ENCODE results near the gene SDK2. TPM values are rescaled to one million over a fixed set of nuclear protein-coding genes. Genes with fewer than 3 reads are reported as not detected.

SDK2 gene
- total RNA-seq, 1 experiment from 2014 or later: 0.67 TPM

DNA sequence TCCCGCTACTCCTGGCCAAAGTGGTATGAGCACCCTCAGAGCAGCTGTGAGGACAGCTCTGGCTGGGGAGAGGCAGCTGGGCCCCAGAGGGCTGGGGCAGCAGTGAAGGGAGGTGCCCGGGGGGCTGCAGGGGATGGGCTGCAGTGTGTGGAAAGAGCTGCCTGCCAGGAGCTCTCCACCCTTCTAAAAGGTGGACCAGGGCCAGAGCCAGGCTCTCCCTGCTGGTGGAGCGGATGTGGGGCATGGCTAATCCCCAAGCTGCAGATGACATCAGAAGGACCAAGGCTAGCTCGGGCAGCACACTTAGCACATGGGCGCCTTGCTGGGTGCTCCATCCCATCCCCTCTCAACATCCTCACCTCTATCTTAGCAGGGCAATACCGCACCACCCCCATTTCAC lies 103.1 kb downstream of the SDK2 start:
- Histone ChIP-seq H3K9me3 (ENCODE audit: low read depth, low read length, poor library complexity, severe bottlenecking) (no peaks in the 10 kb centered on the region), H3K27ac (ENCODE audit: low read depth, low read length, poor library complexity, severe bottlenecking) (no peak overlapping the region), H3K27me3 (replicated peaks; ENCODE audit: insufficient read depth, low read depth, low read length, poor library complexity) (no peaks in the 10 kb centered on the region), H3K4me3 (ENCODE audit: low read depth, low read length, poor library complexity, severe bottlenecking) (no peak overlapping the region), H3K36me3 (ENCODE audit: insufficient read depth, low read length, poor library complexity, severe bottlenecking) (no peaks in the 10 kb centered on the region), H3K4me1 (ENCODE audit: insufficient read depth, low read length, poor library complexity, severe bottlenecking) (no peaks in the 10 kb centered on the region)
- DNase-seq (ENCODE audit: low spot score): no peak
- intact Hi-C loops (cut with micrococcal nuclease; ENCODE audit: unreplicated experiment): no loop called here
- TF ChIP-seq, protein P1, sequence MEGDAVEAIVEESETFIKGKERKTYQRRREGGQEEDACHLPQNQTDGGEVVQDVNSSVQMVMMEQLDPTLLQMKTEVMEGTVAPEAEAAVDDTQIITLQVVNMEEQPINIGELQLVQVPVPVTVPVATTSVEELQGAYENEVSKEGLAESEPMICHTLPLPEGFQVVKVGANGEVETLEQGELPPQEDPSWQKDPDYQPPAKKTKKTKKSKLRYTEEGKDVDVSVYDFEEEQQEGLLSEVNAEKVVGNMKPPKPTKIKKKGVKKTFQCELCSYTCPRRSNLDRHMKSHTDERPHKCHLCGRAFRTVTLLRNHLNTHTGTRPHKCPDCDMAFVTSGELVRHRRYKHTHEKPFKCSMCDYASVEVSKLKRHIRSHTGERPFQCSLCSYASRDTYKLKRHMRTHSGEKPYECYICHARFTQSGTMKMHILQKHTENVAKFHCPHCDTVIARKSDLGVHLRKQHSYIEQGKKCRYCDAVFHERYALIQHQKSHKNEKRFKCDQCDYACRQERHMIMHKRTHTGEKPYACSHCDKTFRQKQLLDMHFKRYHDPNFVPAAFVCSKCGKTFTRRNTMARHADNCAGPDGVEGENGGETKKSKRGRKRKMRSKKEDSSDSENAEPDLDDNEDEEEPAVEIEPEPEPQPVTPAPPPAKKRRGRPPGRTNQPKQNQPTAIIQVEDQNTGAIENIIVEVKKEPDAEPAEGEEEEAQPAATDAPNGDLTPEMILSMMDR (conservative IDR thresholded peaks at IDR 0.05; ENCODE audit: low read depth, low read length): no peak
- no peak for TF ChIP-seq EZH2 (IDR thresholded peaks at IDR 0.05; ENCODE audit: borderline replicate concordance, low read depth, low read length, poor library complexity, severe bottlenecking)
- BruUV-seq (replicated peaks): no TSS peak
- CTCF ChIA-PET: no interaction called here
- POLR2A ChIA-PET (ENCODE audit: low non-redundant PET): no interaction called here

DNA sequence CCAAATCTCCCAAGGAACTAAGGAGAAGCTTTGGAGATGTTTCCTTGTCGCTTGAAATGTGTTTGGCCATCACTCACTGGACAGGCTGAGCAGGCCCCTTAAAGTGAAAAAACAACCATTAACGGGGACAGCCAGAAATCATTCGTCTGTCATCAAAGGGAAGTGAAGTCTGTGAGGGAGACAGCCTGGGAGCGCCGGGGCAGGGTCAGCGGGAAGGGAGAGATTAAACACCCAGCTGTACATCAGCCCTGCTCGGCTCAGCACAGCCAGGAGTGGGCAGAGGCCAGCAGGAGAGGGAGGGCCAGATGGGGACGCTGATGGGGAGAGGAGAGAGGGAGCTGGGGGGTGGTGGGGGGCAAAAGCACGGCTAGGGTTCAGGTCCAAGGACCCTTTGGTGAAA lies 105.1 kb downstream of the SDK2 start:
- no peak overlapping the region for H3K4me3 ChIP-seq (ENCODE audit: low read depth, low read length, poor library complexity, severe bottlenecking)
- no peak overlapping the region for H3K27ac ChIP-seq (ENCODE audit: low read depth, low read length, poor library complexity, severe bottlenecking)
- intact Hi-C loops (cut with micrococcal nuclease; ENCODE audit: unreplicated experiment): no loop called here
- no peaks in the 10 kb centered on the region for H3K9me3 ChIP-seq (ENCODE audit: low read depth, low read length, poor library complexity, severe bottlenecking)
- H3K36me3 ChIP-seq (ENCODE audit: insufficient read depth, low read length, poor library complexity, severe bottlenecking): no peaks in the 10 kb centered on the region
- no peak for DNase-seq (ENCODE audit: low spot score)
- no peaks in the 10 kb centered on the region for H3K27me3 ChIP-seq (replicated peaks; ENCODE audit: insufficient read depth, low read depth, low read length, poor library complexity)
- no peaks in the 10 kb centered on the region for H3K4me1 ChIP-seq (ENCODE audit: insufficient read depth, low read length, poor library complexity, severe bottlenecking)
- BruUV-seq (replicated peaks): no TSS peak
- TF ChIP-seq, protein P1 (conservative IDR thresholded peaks at IDR 0.05; ENCODE audit: low read depth, low read length): no peak
- POLR2A ChIA-PET (ENCODE audit: low non-redundant PET): no interaction called here
- CTCF ChIA-PET: no interaction called here

DNA sequence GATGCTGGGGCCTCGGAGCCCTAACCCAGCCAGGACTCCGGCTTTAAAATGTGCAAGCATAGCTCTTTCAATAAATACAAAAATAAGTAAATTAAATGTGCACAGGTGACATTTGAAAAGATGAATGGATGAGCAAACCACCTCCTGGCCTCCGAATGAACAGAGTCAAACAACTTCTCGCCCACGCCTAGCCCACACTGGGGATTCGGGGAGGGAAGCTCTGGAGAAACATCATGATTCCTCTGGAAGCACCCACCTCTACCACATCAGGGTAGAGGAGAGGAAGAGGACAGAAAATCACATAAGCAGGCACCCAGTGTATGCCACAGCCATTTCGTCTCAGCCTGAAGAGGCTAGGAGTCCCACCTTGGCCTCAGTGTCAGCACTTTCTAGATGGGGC lies 105.8 kb downstream of the SDK2 start:
- H3K4me3 ChIP-seq (ENCODE audit: low read depth, low read length, poor library complexity, severe bottlenecking): no peak overlapping the region
- ChIA-PET CTCF (no interaction called here), POLR2A (ENCODE audit: low non-redundant PET) (no interaction called here)
- H3K4me1 ChIP-seq (ENCODE audit: insufficient read depth, low read length, poor library complexity, severe bottlenecking): no peaks in the 10 kb centered on the region
- H3K27me3 ChIP-seq (replicated peaks; ENCODE audit: insufficient read depth, low read depth, low read length, poor library complexity): no peaks in the 10 kb centered on the region
- TF ChIP-seq EZH2 (IDR thresholded peaks at IDR 0.05; ENCODE audit: borderline replicate concordance, low read depth, low read length, poor library complexity, severe bottlenecking): no peak
- TF ChIP-seq, protein P1 (conservative IDR thresholded peaks at IDR 0.05; ENCODE audit: low read depth, low read length): no peak
- intact Hi-C loops (cut with micrococcal nuclease; ENCODE audit: unreplicated experiment): no loop called here
- no peak for DNase-seq (ENCODE audit: low spot score)
- no peaks in the 10 kb centered on the region for H3K36me3 ChIP-seq (ENCODE audit: insufficient read depth, low read length, poor library complexity, severe bottlenecking)
- H3K9me3 ChIP-seq (ENCODE audit: low read depth, low read length, poor library complexity, severe bottlenecking): no peaks in the 10 kb centered on the region
- H3K27ac ChIP-seq (ENCODE audit: low read depth, low read length, poor library complexity, severe bottlenecking): no peak overlapping the region
- BruUV-seq (replicated peaks): no TSS peak
